Activated B cell treated with CpG ODN at 0.5 μM for 24 hours (primary cell): ENCODE results near the gene GPHN. TPM values are rescaled to one million over a fixed set of nuclear protein-coding genes. Genes with fewer than 3 reads are reported as not detected.

Source experiments
- ATAC-seq: fragments of 200-7000 bp; cut with Tn5 transposase; one replicate; pipeline ENCODE4 v1.10.0; 2021; ENCODE audit warnings: low read depth, mild to moderate bottlenecking, moderate library complexity
- CTCF ChIA-PET: fragments of 350-600 bp; sonication (Branson Sonifier 250); formaldehyde crosslinking; loops from one replicate; lab custom pipeline; 2021; ENCODE audit warnings: antibody characterized with exemption; lab: Charles Lee
- POLR2A ChIA-PET: fragments of 350-600 bp; sonication (Branson Sonifier 250); formaldehyde crosslinking; loops from one replicate; lab custom pipeline; 2021; ENCODE audit warnings: antibody characterized with exemption; lab: Charles Lee
- DNase-seq: peaks from one replicate; pipeline ENCODE4 v3.0.0; 2022
- H3K27ac Mint-ChIP-seq: one replicate; pipeline ENCODE4 v1.8.0; 2020; ENCODE audit warnings: mixed read lengths
- H3K27me3 Mint-ChIP-seq: one replicate; pipeline ENCODE4 v1.8.0; 2021; ENCODE audit warnings: mixed read lengths
- H3K36me3 Mint-ChIP-seq: one replicate; pipeline ENCODE4 v1.8.0; 2021; ENCODE audit warnings: low read depth, mixed read lengths
- H3K4me1 Mint-ChIP-seq: one replicate; pipeline ENCODE4 v1.8.0; 2021; ENCODE audit warnings: mixed read lengths
- H3K4me3 Mint-ChIP-seq: one replicate; pipeline ENCODE4 v1.8.0; 2020; ENCODE audit warnings: mild to moderate bottlenecking, mixed read lengths
- H3K9me3 Mint-ChIP-seq: one replicate; pipeline ENCODE4 v1.8.0; 2020; ENCODE audit warnings: mixed read lengths
- CTCF ChIP-seq: fragments of 200-600 bp; IDR thresholded peaks from one replicate; pipeline ENCODE4 v1.8.0; 2022; ENCODE audit warnings: antibody characterized with exemption, mild to moderate bottlenecking
- intact Hi-C: fragments of 100-400 bp; cut with micrococcal nuclease; formaldehyde crosslinking; loops from one replicate; pipeline ENCODE4 v1.15.1; 2024
- total RNA-seq: library from RNA; stranded (reverse); gene quantifications from 2 replicates; pipeline ENCODE4 v1.2.3, GENCODE V29; 2022

The GPHN gene
- total RNA-seq, 1 donor from 2014 or later, result 36.9 TPM

- Mint-ChIP-seq H3K4me3 (no peak overlapping the region), H3K27ac (no peak overlapping the region), H3K4me1 (no peaks in the 10 kb centered on the region), H3K9me3 (peaks cover 2% of the 10 kb centered on the region), H3K36me3 (no peaks in the 10 kb centered on the region), H3K27me3 (no peaks in the 10 kb centered on the region)
- ATAC-seq, result no peak
- intact Hi-C loops, result no loop called here
- ChIA-PET POLR2A (no interaction called here), CTCF (no interaction called here)
- no peak for TF ChIP-seq CTCF
- DNase-seq, result no peak
Measured at GRCh38 chr14:66782853-66783252, 274.9 kb downstream of the GPHN start.

- POLR2A ChIA-PET, result no interaction called here
- Mint-ChIP-seq H3K4me1 (no peaks in the 10 kb centered on the region), H3K27ac (no peak overlapping the region), H3K4me3 (no peak overlapping the region), H3K27me3 (no peaks in the 10 kb centered on the region), H3K36me3 (peaks cover 7% of the 10 kb centered on the region), H3K9me3 (peaks cover 10% of the 10 kb centered on the region)
- no peak for ATAC-seq
- intact Hi-C loops, result no loop called here
- TF ChIP-seq CTCF, result no peak
- no peak for DNase-seq
- CTCF ChIA-PET, result no interaction called here
Measured at GRCh38 chr14:66790101-66790500, 282.2 kb downstream of the GPHN start.

GRCh38 chr14:66802962-66803361 lies 295.0 kb downstream of the GPHN start:
- no peak for ATAC-seq
- Mint-ChIP-seq H3K27me3 (no peaks in the 10 kb centered on the region), H3K4me3 (no peak overlapping the region), H3K4me1 (no peaks in the 10 kb centered on the region), H3K36me3 (peaks cover 15% of the 10 kb centered on the region), H3K9me3 (peaks cover 33% of the 10 kb centered on the region), H3K27ac (no peak overlapping the region)
- CTCF ChIA-PET, result no interaction called here
- no peak for TF ChIP-seq CTCF
- POLR2A ChIA-PET, result no interaction called here
- no peak for DNase-seq
- intact Hi-C loops, result no loop called here

GRCh38 chr14:66804141-66804540 lies 296.2 kb downstream of the GPHN start:
- Mint-ChIP-seq H3K4me3 (no peak overlapping the region), H3K36me3 (peaks cover 15% of the 10 kb centered on the region), H3K9me3 (peaks cover 32% of the 10 kb centered on the region), H3K27ac (no peak overlapping the region), H3K4me1 (no peaks in the 10 kb centered on the region), H3K27me3 (no peaks in the 10 kb centered on the region)
- intact Hi-C loops, result no loop called here
- DNase-seq (no peak), ATAC-seq (no peak)
- no peak for TF ChIP-seq CTCF
- CTCF ChIA-PET, result no interaction called here
- POLR2A ChIA-PET, result no interaction called here

- ATAC-seq, result no peak
- POLR2A ChIA-PET, result no interaction called here
Measured at GRCh38 chr14:66813636-66814035, 305.7 kb downstream of the GPHN start.

More at GRCh38 chr14:66813636-66814035, 305.7 kb downstream of the GPHN start:
- Mint-ChIP-seq H3K36me3 (peaks cover 24% of the 10 kb centered on the region), H3K9me3 (peaks cover 19% of the 10 kb centered on the region), H3K4me3 (no peak overlapping the region), H3K27ac (no peak overlapping the region), H3K27me3 (no peaks in the 10 kb centered on the region), H3K4me1 (no peaks in the 10 kb centered on the region)
- no peak for DNase-seq
- no peak for TF ChIP-seq CTCF
- CTCF ChIA-PET, result no interaction called here
- intact Hi-C loops, result no loop called here
